DOHH2 (cell line): ENCODE measurements around the gene PLEKHS1.

Experiments used
- H3F3A ChIP-seq: fragments of 200-600 bp; sonication (generic), shearing (Covaris generic); 2 replicates; pipeline ENCODE4 v1.6.0; 2016; ENCODE audit warnings: antibody characterized with exemption, mild to moderate bottlenecking; ENCODE audit not compliant: control insufficient read depth, insufficient read depth
- H3K27ac ChIP-seq: fragments of 200-600 bp; sonication (generic); 2 replicates; pipeline ENCODE4 v1.5.1; 2014; ENCODE audit warnings: low read depth, mild to moderate bottlenecking, low read length, moderate library complexity
- H3K27me3 ChIP-seq: fragments of 200-600 bp; sonication (generic); 2 replicates; pipeline ENCODE4 v1.6.1; 2014; ENCODE audit warnings: mild to moderate bottlenecking, low read length, mixed read lengths; ENCODE audit not compliant: control insufficient read depth
- H3K36me3 ChIP-seq: fragments of 200-600 bp; sonication (generic); 2 replicates; pipeline ENCODE4 v1.6.1; 2014; ENCODE audit warnings: mild to moderate bottlenecking, low read length, moderate library complexity, mixed read lengths; ENCODE audit not compliant: control insufficient read depth
- H3K4me1 ChIP-seq: fragments of 200-600 bp; sonication (generic); 2 replicates; pipeline ENCODE4 v1.6.1; 2014; ENCODE audit warnings: mild to moderate bottlenecking, low read length, mixed read lengths; ENCODE audit not compliant: control insufficient read depth
- H3K4me2 ChIP-seq: fragments of 200-600 bp; sonication (generic); 2 replicates; pipeline ENCODE4 v1.6.0; 2014; ENCODE audit warnings: mild to moderate bottlenecking, low read length, moderate library complexity
- H3K4me3 ChIP-seq: fragments of 200-600 bp; sonication (generic); 2 replicates; pipeline ENCODE4 v1.5.1; 2014; ENCODE audit warnings: mild to moderate bottlenecking, low read length, mixed read lengths
- H3K79me2 ChIP-seq: fragments of 200-600 bp; sonication (generic); 2 replicates; pipeline ENCODE4 v1.6.1; 2014; ENCODE audit warnings: mild to moderate bottlenecking, low read length, mixed read lengths; ENCODE audit not compliant: control insufficient read depth
- H3K9me2 ChIP-seq: fragments of 200-600 bp; sonication (generic); replicated peaks from 2 replicates; pipeline ENCODE4 v1.6.1; 2014; ENCODE audit warnings: mild to moderate bottlenecking, low read length, mixed read lengths; ENCODE audit not compliant: control insufficient read depth
- H3K9me3 ChIP-seq: fragments of 200-600 bp; sonication (generic); 2 replicates; pipeline ENCODE4 v1.6.1; 2014; ENCODE audit warnings: antibody characterized with exemption, low read length, mixed read lengths; ENCODE audit not compliant: control insufficient read depth, insufficient read depth
- H4K20me1 ChIP-seq: fragments of 200-600 bp; sonication (generic); 2 replicates; pipeline ENCODE4 v1.6.0; 2014; ENCODE audit warnings: low read depth, mild to moderate bottlenecking, antibody characterized with exemption, low read length, moderate library complexity; ENCODE audit not compliant: control insufficient read depth, insufficient read depth
- CTCF ChIP-seq: fragments of 200-600 bp; sonication (generic); IDR thresholded peaks from one replicate; pipeline ENCODE4 v1.5.1; 2014; ENCODE audit warnings: antibody characterized with exemption, mild to moderate bottlenecking, low read depth, low read length; ENCODE audit not compliant: poor library complexity, severe bottlenecking
- EZH2phosphoT487 ChIP-seq: fragments of 200-600 bp; sonication (generic); IDR thresholded peaks from 2 replicates; pipeline ENCODE4 v1.6.1; 2017; ENCODE audit warnings: borderline replicate concordance, mild to moderate bottlenecking, antibody characterized with exemption, low read length, moderate library complexity, mixed read lengths

The PLEKHS1 gene

GRCh38 chr10:113711142-113711541 lies 40.3 kb upstream of the PLEKHS1 start:
- TF ChIP-seq CTCF (no peak), EZH2phosphoT487 (no peak)
- Histone ChIP-seq H3K4me1 (peaks cover 9% of the 10 kb centered on the region), H3K4me3 (no peak overlapping the region), H3K79me2 (no peaks in the 10 kb centered on the region), H3K4me2 (no peak overlapping the region), H3K9me2 (no peaks in the 10 kb centered on the region), H3K9me3 (no peaks in the 10 kb centered on the region; the same call in 1 of the 2 replicates), H3K36me3 (no peaks in the 10 kb centered on the region), H3K27me3 (no peaks in the 10 kb centered on the region), H3F3A (no peaks in the 10 kb centered on the region), H3K27ac (no peak overlapping the region), H4K20me1 (no peaks in the 10 kb centered on the region)

GRCh38 chr10:113712024-113712423 lies 39.5 kb upstream of the PLEKHS1 start:
- Histone ChIP-seq H3K27ac (no peak overlapping the region), H3K27me3 (no peaks in the 10 kb centered on the region), H4K20me1 (no peaks in the 10 kb centered on the region), H3K4me2 (no peak overlapping the region), H3K9me2 (no peaks in the 10 kb centered on the region), H3K4me3 (no peak overlapping the region), H3K79me2 (no peaks in the 10 kb centered on the region), H3F3A (no peaks in the 10 kb centered on the region), H3K36me3 (no peaks in the 10 kb centered on the region), H3K4me1 (peaks cover 14% of the 10 kb centered on the region), H3K9me3 (no peaks in the 10 kb centered on the region; the same call in 1 of the 2 replicates)
- TF ChIP-seq EZH2phosphoT487 = no peak
- no peak for TF ChIP-seq CTCF

- no peaks in the 10 kb centered on the region for H3K9me2 ChIP-seq
- peaks cover 14% of the 10 kb centered on the region for H3K4me1 ChIP-seq
- no peaks in the 10 kb centered on the region for H4K20me1 ChIP-seq
- H3K4me3 ChIP-seq = no peak overlapping the region
- H3K79me2 ChIP-seq = no peaks in the 10 kb centered on the region
- H3F3A ChIP-seq = no peaks in the 10 kb centered on the region
- no peaks in the 10 kb centered on the region; the same call in 1 of the 2 replicates for H3K9me3 ChIP-seq
- H3K4me2 ChIP-seq = no peak overlapping the region
- no peaks in the 10 kb centered on the region for H3K36me3 ChIP-seq
- H3K27ac ChIP-seq = no peak overlapping the region
- no peak for TF ChIP-seq CTCF
- no peak for TF ChIP-seq EZH2phosphoT487
- no peaks in the 10 kb centered on the region for H3K27me3 ChIP-seq
Measured at GRCh38 chr10:113712755-113713639, 38.5 kb upstream of the PLEKHS1 start.
